Loucy (cell line): ENCODE results near the gene GPI.

Experiments
- CTCF ChIP-seq: fragments of 200-600 bp; sonication (generic); conservative IDR thresholded peaks from 2 replicates; pipeline ENCODE4 v1.5.1; 2014; ENCODE audit warnings: mild to moderate bottlenecking, antibody characterized with exemption, low read length
- EZH2phosphoT487 ChIP-seq: fragments of 200-600 bp; IDR thresholded peaks from 2 replicates; pipeline ENCODE4 v1.6.1; 2018; ENCODE audit warnings: antibody characterized with exemption, mild to moderate bottlenecking, moderate library complexity, borderline replicate concordance

GRCh38 chr19:34319785-34320184, 45.2 kb upstream of the GPI start:
- TF ChIP-seq CTCF (no peak), EZH2phosphoT487 (no peak)
